Glomerular visceral epithelial cell (primary cell): ENCODE results near the gene CBX7.

Experiments
- DNase-seq: peaks from one replicate; pipeline ENCODE4 v3.0.0-alpha.2; 2016; ENCODE audit errors: extremely low spot score

The CBX7 gene

DNA sequence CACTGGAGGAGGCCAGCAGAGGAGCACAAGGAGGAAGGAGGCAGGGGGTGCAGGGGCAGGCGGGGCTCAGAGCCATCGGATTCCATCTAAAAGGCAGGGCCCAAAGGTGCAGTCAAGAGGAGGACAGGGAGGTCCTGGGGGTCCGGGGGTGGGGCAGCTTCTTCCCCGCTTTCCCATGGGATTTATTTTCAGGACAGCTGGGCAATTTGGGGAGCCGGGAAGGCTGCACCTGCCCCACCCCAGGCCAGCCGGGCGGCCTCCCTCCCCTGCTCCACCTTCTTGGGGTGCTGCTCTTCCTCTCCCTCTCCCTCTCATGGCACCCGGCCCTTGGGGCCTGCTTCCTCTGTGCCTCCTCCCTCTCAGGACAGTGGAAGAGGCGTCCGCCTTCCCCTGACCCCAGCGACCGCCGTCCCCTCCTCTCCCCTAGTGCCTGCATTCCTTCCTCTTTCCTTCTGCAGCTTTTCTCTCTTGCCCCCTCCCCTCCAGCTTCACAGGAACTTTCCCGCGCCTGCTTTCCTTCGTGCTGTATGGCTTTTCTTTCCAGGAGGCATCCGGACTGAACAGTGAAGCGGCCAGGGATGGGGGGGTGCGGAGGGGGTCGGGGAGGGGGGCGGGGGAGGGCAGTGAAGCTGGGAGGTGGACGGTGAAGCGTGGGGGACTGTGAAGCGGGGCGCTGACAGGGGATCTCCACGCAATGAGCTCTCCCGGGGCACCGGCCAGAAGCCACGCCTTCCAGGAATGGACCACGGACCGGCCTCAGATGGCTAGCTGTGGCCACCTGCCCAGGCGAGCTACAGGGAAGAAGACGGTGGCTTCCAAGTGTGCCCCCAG lies 28.5 kb downstream of the CBX7 start:
- DNase-seq: no peak

DNA sequence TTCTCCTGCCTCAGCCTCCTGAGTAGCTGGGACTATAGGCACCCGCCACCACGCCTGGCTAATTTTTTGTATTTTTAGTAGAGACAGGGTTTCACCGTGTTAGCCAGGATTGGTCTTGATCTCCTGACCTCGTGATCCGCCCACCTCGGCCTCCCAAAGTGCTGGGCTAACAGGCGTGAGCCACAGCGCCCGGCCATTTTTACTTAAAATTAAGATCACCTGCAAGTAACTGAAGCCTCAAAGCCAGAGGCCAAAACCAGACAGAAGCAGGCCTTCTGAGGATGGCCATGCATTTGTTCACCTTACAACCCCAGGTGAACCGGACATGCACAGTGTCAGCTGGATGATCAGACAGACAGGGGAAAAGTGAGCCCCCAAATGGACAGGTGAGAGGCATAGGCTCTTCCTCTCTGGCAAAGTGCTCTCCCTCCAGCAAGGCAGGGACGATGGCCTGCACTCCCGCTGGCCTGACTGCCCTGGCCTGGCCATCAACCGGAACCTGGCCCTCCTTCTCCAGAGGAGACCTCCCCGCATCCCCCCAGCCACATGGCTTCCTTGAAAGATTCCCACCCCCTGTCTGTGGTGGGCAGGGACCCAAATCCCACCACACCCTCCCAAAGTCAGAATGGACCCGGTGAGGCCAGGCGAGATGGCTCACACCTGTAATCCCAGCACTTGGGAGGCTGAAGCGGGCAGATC lies 29.6 kb downstream of the CBX7 start:
- DNase-seq: no peak

DNA sequence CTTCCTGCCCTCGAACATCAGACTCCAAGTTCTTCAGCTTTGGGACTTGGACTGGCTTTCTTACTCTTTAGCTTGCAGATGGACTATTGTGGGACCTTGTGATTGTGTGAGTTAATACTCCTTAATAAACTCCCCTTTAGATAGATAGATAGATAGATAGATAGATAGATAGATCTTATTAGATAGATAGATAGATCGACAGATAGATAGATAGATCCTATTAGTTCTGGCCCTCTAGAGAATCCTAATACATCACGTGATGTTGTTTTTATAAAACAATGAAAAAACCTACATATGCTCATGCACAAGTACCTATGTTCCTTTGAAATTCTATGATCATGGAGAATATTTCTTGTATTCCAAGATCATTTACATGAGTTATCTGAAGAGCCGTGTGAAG lies 31.5 kb downstream of the CBX7 start:
- DNase-seq: no peak

DNA sequence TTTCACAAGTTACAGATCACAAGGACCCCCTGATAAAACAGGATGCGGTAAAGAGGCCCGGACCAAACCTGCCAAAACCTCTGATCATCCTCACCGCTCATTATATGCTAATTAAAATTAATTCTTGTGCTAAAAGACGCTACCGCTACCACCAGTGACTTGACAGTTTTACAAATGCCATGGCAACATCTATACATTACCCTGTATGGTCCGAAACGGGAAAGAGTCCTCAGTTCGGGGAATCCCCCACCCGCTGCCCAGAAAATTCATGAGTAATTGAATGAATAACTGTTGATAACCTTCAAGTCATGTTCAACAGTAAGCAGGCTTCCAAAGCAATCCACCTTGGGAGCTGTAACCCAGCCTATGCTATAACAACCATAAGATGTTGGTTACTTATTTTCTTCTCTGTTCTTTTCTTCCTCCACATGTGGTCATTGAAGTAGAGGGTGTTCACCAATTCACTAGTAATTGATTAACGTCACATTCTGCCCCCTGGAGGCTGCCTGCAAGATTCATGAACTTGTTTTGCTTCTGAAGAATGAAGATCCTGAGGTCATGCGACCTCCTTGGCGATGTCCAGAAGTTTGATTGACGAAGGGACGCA lies 34.8 kb downstream of the CBX7 start:
- peak; percentile 40 for DNase-seq

DNA sequence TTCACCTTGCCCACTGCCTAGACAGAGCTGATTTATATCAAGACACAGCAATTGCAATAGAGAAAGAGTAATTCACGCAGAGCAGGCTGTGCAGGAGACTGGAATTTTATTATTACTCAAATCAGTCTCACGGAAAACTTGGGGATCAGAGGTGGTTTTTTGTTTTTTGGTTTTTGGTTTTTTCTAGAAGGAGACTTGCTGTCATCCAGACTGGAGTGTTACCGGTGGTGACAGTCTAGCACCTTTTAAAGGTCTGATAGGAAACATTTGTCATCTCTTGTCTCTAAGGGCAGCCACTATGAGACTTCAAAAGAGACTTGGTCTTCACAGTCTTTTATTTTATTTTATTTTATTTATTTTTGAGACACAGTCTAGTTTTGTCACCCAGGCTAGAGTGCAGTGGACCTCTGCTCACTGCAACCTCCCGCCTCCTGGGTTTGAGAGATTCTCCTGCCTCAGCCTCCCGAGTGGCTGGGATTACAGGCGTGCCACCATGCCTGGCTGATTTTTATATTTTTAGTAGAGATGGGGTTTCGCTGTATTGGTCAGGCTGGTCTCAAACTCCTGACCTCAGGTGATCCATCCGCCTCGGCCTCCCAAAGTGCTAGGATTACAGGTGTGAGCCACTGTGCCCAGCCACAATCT lies 36.4 kb downstream of the CBX7 start:
- DNase-seq: no peak

DNA sequence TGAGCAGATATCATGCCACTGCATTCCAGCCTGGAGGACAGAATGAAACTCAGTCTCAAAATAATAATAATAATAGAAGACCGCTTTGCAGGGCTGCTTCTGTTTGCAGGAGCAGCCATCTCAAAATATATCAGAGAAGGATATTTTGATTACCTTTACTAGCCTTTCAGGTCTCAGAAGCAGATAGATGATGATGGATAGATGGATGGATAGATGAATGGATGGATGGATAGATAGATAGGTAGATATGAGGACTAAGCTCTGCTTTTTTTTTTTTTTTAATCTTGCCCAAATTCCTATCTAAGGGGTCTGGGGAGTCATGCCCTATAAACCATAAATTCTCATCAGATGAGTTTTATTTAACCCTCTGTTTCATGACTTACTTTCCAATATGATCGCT lies 36.9 kb downstream of the CBX7 start:
- no peak for DNase-seq

DNA sequence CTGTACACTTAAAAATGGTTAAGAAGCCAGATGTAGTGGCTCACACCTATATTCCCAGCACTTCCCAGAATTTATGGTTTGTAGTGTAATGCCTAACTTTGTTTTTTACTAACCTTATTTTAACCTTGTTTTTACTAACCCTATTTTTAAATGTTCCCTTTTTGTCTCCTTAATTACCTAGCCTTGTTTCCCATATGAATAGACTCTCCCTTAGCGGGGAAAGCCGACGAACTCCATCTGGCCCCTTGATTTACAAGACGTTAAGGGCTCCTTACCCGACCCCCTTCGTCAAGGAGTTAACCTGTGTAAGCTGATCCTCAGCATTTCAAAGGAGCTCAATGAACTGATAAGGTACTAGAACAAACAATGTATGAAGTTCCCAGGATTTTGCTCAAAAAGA lies 38.4 kb downstream of the CBX7 start:
- no peak for DNase-seq

DNA sequence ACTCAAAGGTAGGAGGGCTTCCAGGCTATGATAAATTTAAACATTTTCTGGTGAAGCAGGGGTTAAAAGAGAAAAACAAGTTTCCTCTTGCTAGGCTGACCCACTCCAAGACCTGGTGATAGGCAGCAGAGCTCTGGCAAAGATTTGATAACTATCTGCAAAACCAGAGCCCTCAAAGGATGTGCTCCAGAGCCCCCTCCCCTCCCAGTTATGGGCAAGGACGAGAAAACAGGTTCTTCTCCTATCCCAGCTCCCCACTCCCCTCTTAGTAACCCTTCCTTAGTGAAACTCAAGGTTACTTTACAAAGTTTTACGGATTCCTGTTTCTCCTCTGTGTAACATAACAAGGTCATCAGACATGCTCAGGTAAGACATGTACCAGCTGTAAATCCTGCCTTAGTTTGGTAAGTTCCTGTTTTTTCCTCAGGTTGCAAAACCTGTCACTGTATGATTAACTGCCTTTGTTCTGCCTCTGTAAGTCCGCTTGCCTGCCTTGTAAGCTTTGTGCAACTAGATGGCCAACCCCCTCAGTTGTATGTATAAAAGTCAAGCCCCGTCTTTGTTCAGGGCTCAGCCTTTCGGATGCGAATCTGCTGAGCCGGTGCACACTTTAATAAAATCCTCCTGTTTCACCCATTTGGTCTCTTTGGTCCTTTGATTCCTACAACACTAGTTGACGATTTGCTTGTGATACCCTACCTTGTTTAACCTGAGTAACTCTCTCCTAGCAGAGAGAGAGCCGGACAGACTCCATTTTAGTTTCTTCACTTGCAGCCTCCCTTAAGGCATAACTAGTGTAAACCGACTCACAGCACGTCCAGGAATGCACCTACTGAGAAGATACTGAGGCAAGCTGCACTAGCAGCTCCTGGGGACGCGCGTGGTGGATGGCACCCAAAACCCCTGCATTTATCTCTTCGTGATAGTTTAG lies 41.6 kb downstream of the CBX7 start:
- DNase-seq: no peak

DNA sequence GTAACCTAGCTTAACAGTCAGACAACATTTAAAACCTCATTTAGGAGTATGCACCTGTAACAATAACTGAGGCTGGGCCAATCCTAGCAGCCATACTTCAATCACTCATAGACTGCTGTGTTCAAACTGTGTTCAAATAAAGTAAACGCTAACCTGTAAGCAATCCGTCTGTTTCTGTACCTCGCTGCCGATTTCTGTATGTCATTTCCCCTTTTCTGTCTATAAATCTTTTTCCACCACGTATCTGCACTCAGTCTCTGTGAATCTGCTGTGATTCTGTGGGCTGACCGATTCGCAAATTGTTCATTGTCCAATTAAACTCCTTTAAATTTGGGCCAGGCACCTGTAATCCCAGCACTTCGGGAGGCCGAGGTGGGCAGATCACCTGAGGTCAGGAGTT lies 43.1 kb downstream of the CBX7 start:
- no peak for DNase-seq

DNA sequence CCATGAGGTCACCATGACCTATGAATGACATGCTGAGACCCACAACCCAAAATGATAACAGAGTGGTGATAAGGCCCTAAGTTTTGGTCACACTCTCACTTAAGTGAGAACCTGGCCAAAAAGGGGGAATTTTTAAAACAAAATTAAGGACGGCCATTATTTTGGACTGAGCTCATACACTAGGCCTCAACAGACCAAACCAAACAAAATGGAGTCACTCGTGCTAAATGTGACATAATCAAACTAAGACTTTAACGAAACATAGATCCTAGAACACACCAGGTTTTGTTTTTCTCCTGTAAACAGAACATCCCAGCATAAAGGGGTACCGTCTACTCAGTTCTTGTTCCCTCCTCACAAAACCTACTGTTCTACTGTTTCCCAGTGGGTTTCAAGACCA lies 44.0 kb downstream of the CBX7 start:
- no peak for DNase-seq

DNA sequence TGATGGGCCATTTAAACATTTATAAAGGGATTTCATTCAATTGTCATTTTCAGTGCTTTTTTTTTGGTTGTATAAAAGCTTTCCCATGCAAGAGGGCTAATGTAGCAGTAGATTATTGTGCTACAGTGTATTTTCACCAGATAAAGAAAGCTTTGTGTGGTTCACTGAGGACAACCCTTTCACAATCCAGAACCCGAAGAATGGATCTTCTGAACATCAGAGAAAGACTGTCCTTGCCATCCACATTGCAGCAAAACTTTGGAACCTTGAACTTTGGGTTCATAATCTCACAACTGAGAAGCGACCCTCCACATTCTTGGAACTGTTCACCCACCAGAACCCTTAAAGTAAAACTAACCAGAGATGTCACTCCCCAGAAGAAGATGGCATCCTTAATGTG lies 46.2 kb downstream of the CBX7 start:
- no peak for DNase-seq

DNA sequence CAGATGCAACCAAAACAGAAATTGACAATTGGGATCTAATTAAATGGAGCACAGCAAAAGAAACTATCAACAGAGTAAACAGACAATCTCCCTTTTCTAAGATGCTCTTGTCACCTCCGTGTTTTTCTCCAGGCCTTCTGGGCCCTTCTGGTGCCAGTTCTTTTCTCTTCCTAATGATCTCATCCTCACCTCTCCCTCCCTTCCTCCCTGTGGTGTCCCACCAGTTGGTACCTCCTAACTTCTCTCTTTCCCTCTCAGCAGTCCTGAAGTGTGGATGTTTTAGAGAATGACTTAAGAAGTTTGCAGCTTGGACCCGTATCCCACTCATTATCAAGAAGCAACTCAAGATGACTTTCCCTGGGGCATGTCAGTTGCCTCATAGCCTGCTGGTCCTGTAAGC lies 49.0 kb downstream of the CBX7 start:
- DNase-seq: no peak

DNA sequence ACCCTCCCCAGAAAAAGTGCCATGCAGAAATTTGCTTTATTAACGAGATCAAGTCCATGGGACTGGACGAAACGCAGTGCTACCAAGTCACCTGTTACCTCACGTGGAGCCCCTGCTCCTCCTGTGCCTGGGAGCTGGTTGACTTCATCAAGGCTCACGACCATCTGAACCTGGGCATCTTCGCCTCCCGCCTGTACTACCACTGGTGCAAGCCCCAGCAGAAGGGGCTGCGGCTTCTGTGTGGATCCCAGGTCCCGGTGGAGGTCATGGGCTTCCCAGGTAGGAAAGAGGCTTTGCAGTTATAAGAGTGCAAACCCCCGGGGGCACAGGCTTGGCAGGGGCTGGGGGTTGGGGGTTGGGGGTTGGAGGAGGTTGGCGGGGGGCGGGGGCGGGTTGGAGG lies 51.3 kb downstream of the CBX7 start:
- DNase-seq: no peak

DNA sequence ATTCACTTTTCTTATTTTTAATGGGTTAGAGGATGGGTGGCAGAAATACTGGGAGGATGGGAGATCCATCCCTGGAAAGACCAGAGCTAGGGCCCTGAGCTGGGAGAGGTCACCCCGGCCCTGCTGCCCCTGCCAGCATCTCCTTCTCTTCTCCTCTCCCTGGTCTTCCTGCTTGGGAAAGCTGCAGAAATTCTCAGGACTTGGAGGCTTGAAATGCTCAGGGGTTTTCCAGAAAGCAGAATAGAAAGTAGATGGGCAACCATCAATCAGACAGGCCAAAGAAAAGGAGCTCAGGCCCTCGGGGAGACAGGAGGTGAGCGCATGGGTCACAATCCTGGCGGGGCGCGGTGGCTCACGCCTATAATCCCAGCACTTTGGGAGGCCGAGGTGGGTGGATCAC lies 53.9 kb downstream of the CBX7 start:
- no peak for DNase-seq

DNA sequence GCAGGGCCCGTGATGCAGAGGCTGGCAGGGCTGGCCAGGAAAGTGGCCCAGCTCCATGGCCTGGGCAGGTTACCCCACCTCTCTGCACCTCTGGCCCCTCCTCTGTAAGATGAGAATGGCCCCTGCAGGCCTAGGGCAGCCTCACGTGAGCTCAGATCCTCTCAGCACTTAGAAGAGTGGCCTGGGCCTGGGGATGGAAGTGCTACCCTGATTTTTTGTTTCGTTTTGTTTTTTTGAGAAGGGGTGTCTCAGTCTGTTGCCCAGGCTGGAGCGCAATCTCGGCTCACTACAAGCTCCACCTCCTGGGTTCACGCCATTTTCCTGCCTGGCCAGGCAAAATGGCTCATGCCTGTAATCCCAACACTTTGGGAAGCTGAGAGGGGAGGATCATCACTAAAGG lies 54.5 kb downstream of the CBX7 start:
- no peak for DNase-seq

DNA sequence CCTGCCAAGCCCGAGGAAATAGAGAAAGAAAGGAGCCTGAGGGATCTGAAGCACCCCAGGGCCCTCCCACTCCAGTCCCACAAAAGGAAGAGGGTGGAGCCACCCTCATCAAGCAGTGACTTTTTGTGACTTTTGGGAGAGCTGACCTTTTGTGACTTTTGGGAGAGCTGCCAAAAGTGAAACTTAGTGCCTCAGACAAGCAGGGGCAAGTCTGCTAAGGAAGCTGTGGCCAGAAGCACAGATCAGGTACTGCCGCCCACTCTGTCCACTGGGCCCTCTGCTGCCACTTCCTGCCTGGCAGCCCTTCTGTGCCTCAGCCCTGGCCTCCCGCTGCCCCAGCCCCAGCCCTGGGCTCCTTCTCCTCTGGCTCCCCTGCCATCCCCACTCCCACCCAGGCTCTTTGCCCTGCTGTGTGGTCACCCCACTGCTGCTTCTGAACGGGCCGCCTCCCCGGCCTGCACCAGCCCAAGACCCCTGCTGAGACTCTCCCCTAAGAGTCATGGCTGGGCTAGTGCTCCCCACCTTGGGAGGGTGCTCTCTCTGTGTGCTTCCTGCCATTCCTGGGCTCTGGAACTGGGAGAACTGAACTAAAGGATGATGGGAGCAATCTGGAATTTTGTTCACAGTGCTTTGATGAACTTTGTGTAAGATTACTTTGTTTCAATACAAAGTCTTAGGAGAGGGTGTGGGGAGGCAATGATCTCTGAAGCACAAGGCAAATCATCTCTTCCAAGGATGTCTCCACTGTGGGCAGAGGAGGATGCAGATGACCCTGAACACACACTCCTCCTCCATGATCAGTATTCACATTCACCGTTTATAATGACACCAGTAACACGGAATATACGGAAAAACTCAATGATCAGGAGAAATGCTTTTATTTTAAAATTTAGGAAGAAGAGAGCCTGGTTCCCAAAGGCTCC lies 55.1 kb downstream of the CBX7 start, which contains the start of gene APOBEC3H:
Gene APOBEC3H (plus strand): TSS at position 147 of the 923 bp plus-strand sequence. CDS start 3,035 bp downstream, outside the sequence.
- DNase-seq: peak; percentile 32

DNA sequence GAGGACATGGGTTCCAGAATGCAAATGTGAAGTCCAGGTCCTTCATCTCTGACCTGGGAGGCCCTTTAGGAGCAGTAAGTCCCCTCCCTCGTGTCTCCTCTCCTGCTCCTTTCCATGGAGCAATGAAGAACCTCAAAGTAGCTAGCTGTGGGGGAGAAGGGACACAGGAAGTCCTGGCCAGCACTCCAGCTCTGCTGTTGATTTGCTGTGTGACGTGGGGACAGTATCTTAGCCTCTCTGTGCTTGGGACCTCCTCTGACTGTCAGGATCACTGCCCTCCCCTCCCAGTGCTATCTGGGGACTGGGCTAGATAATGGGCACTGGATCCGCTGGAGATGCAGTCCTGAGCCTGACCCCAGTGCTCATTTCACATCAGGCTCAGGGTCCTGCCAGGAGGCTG lies 56.5 kb downstream of the CBX7 start:
- DNase-seq: no peak

DNA sequence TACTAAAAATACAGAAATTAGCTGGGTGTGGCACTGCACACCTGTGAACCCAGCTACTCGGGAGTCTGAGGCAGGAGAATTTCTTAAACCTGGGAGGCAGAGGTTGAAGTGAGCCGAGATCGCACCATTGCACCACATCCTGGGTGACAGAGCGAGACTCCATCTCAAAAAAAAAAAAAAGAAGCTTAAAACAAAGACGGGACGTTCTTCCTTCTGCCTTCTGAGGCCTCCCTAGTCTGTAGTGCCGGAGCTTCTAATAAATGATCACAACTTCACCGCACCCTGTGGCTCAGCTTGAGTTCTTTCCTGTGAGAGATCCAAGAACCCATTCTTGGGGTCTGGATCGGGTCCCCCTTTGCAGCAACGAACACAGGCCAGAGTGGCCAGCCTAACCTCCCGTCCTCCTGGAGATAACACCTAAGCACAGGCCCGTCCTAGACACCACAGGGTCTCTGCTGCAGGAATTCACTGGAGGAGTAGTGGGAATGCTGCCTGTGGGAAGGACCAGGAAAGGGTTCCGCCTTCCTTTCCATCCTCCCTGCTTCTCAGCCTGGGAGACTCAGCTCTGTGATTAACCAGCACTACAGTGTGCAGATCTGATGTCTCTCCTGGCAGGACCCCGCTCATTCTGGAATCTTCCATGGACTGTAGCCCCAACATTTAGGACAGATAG lies 57.6 kb downstream of the CBX7 start:
- no peak for DNase-seq

DNA sequence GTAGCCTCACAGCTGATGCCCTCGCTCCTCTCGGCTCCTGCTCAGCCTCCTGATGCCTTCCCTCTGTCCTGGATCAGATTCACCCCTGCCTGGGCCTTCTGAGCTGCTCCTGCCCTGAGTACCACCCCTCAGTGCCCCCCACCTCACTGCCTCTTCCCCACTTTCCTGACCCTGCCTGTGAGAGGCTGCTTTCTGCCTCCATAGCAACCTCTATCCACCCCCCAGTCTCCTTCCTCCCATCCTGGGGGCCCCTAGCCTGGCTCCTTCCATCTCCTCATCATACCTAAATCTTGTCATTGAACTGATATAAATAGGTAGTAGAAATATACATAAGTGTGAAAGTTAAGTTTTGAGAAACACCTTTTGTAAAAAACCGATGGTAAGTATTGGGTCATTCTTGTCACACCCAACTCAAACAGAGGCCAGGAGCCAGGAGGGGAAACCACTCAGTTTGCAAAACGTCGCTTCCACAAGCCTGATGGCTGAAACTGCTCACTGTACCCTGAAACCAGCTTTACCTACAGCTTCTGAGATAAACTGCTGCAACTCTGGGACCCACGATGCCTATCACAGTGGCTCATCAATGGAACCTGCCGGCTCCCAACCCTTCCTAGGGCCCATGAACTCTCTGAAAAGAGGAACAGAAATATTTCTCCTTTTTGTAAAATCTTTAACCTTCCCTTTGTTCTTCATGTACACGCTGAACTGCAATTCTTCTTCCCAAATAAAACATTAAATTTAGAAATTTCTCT lies 60.2 kb downstream of the CBX7 start:
- no peak for DNase-seq
